K562 (cell line): ENCODE results near the gene C5AR2. TPM values are rescaled to one million over a fixed set of nuclear protein-coding genes. Genes with fewer than 3 reads are reported as not detected.
A peak's percentile ranks its signal among the peaks of the same experiment; 100 is the strongest.

ENCODE experiments used
- ATAC-seq: fragments of 200-7000 bp; cut with Tn5 transposase; 3 replicates; pipeline ENCODE4 v1.9.1; 2020; ENCODE audit warnings: moderate library complexity
- BruUV-seq: library from RNA; stranded (reverse); fragments of 400-500 nt; replicated peaks from 2 replicates; lab custom pipeline; 2021; lab: Mats Ljungman, UMichigan
- CTCF ChIA-PET: fragments of 300-600 bp; formaldehyde crosslinking; extraction: SDS; loops from one replicate; lab custom pipeline; 2021; ENCODE audit warnings: low intra/inter-chr PET ratio; lab: Yijun Ruan, JAX
- POLR2A ChIA-PET: fragments of 300-600, 350-650 bp; sonication (Branson Sonifier 250); formaldehyde crosslinking; extraction: SDS; loops from one replicate; lab custom pipeline; 2021; ENCODE audit warnings: antibody characterized with exemption, inconsistent platforms; lab: Yijun Ruan, JAX
- DNase-seq, 4 experiments: peaks; one replicate each; pipeline versions ENCODE4 v3.0.0 to v3.0.0-alpha.2; 2011 to 2018; ENCODE audit warnings: low spot score in 3 of 4, mixed read lengths in 3 of 4; ENCODE audit errors: extremely low read depth in 1 of 4
- FAIRE-seq: peaks from 2 replicates; lab custom pipeline; 2011; peaks lifted over from hg19 to GRCh38; lab: Jason Lieb, UNC
- H2AFZ ChIP-seq: 2 replicates; pipeline ENCODE4 v1.6.0; 2011; ENCODE audit warnings: low read depth, low read length, control low read depth, inconsistent platforms
- H3K27ac ChIP-seq: fragments of 200-600 bp; 3 replicates; pipeline ENCODE4 v1.8.0; 2011; ENCODE audit warnings: low read depth, mild to moderate bottlenecking, control low read depth, inconsistent platforms, low read length, moderate library complexity, mixed read lengths; ENCODE audit errors: extremely low read depth
- H3K27me3 ChIP-seq, 2 experiments: fragments of 300-600 bp in 1 of 2; 2 replicates in 1 of 2; 3 replicates in 1 of 2; pipeline versions ENCODE4 v1.6.0 to v1.8.0; 2011; ENCODE audit warnings: inconsistent platforms in 2 of 2, low read length in 2 of 2, mild to moderate bottlenecking in 1 of 2, mixed read lengths in 1 of 2, moderate library complexity in 1 of 2; ENCODE audit not compliant: control insufficient read depth in 2 of 2, insufficient read depth in 2 of 2
- H3K36me3 ChIP-seq: fragments of 300-600 bp; 3 replicates; pipeline ENCODE4 v1.8.0; 2011; ENCODE audit warnings: mild to moderate bottlenecking, low read length, inconsistent platforms; ENCODE audit not compliant: control insufficient read depth, insufficient read depth
- H3K4me1 ChIP-seq, 2 experiments: fragments of 200-600 bp in 1 of 2; replicated peaks in 1 of 2; 2 replicates in 1 of 2; 3 replicates in 1 of 2; pipeline versions ENCODE4 v1.5.1 to v1.8.0; 2011; ENCODE audit warnings: inconsistent platforms in 2 of 2, low read length in 2 of 2, mild to moderate bottlenecking in 1 of 2, mixed read lengths in 1 of 2, moderate library complexity in 1 of 2; ENCODE audit not compliant: control insufficient read depth in 2 of 2, insufficient read depth in 2 of 2
- H3K4me2 ChIP-seq: 2 replicates; pipeline ENCODE4 v1.6.1; 2011; ENCODE audit warnings: low read length, control low read depth, inconsistent platforms, mixed read lengths; ENCODE audit not compliant: insufficient read depth
- H3K4me3 ChIP-seq: fragments of 200-600 bp; sonication (generic), shearing (Covaris generic); 2 replicates; pipeline ENCODE4 v1.5.1; 2016; ENCODE audit warnings: control low read depth, inconsistent platforms
- H3K79me2 ChIP-seq: fragments of 200-600 bp; 3 replicates; pipeline ENCODE4 v1.8.0; 2011; ENCODE audit warnings: low read length, inconsistent platforms; ENCODE audit not compliant: control insufficient read depth, insufficient read depth
- H3K9ac ChIP-seq, 2 experiments: 2 replicates each; pipeline versions ENCODE4 v1.6.0 to v1.6.1; 2011; ENCODE audit warnings: low read depth in 2 of 2, low read length in 2 of 2, control low read depth in 1 of 2, inconsistent platforms in 1 of 2, mild to moderate bottlenecking in 1 of 2, mixed read lengths in 1 of 2; ENCODE audit not compliant: insufficient read depth in 1 of 2
- H3K9me1 ChIP-seq: one replicate; pipeline ENCODE4 v1.6.0; 2011; ENCODE audit warnings: inconsistent platforms, mild to moderate bottlenecking, low read length, moderate library complexity; ENCODE audit not compliant: control insufficient read depth, insufficient read depth
- H3K9me3 ChIP-seq: replicated peaks from 2 replicates; pipeline ENCODE4 v1.5.1; 2011; ENCODE audit warnings: low read depth, low read length, inconsistent platforms; ENCODE audit not compliant: control insufficient read depth, insufficient read depth
- H4K20me1 ChIP-seq: replicated peaks from 2 replicates; pipeline ENCODE4 v1.6.1; 2011; ENCODE audit warnings: low read length, inconsistent platforms, mixed read lengths; ENCODE audit not compliant: control insufficient read depth, insufficient read depth
- EHMT2 ChIP-seq: fragments of 450-650 bp; IDR thresholded peaks from 2 replicates; pipeline ENCODE4 v1.6.1; 2018; ENCODE audit warnings: antibody characterized with exemption
- PRDM10 ChIP-seq: fragments of 450-650 bp; IDR thresholded peaks from 2 replicates; pipeline ENCODE4 v1.6.1; 2018; ENCODE audit not compliant: partially characterized antibody
- PTTG1 ChIP-seq: fragments of 450-650 bp; IDR thresholded peaks from 2 replicates; pipeline ENCODE4 v1.6.1; 2016; ENCODE audit warnings: low read depth, mild to moderate bottlenecking, missing genetic modification characterization, missing compliant biosample characterization
- RBBP5 ChIP-seq: fragments of 200-600 bp; sonication (generic); IDR thresholded peaks from 2 replicates; pipeline ENCODE4 v1.6.1; 2012; ENCODE audit warnings: borderline replicate concordance, mild to moderate bottlenecking, low read length, control low read depth, inconsistent platforms; ENCODE audit not compliant: insufficient read depth, poor library complexity, severe bottlenecking
- RBM25 ChIP-seq: fragments of 200-400 bp; formaldehyde crosslinking; IDR thresholded peaks from 2 replicates; pipeline ENCODE4 v1.6.1; 2018; ENCODE audit warnings: low read length, low read depth, moderate library complexity; ENCODE audit not compliant: severe bottlenecking
- ZBTB33 ChIP-seq: sonication (generic); formaldehyde crosslinking; IDR thresholded peaks from 2 replicates; pipeline ENCODE4 v1.8.1; 2023; ENCODE audit warnings: mild to moderate bottlenecking, missing genetic modification reagents
- WGBS: fragments of 100-300 bp; shearing (Covaris generic); methylation state at CpG from one replicate; pipeline ENCODE4 v1.1.6; 2016; ENCODE audit warnings: low coverage, mixed read lengths; ENCODE audit not compliant: insufficient coverage; ENCODE audit errors: missing lambda C conversion rate; 5-methylcytosine and 5-hydroxymethylcytosine counted together
- in situ Hi-C: fragments of 300-500 bp; cut with MboI; formaldehyde crosslinking; loops from 4 replicates; pipeline ENCODE4 v1.15.0; 2018; ENCODE audit warnings: inconsistent platforms, mixed read lengths
- intact Hi-C: fragments of 100-400 bp; cut with micrococcal nuclease; formaldehyde crosslinking; loops from 2 replicates; pipeline ENCODE4 v1.14.2; 2022
- polyA plus RNA-seq, 8 experiments: library from polyadenylated mRNA; depleted of rRNA in 4 of 8; stranded (reverse) in 5 of 8; unstranded in 3 of 8; fragments of >200 nt; fragmentation: Nextera tagmentation in 2 of 8; fragmentation: Illumina TruSeq in 1 of 8; extraction: Ambion mirVana in 2 of 8; extraction: Trizol in 1 of 8; gene quantifications; 2 replicates each; pipeline versions ENCODE4 v1.2.1 to v1.2.3, GENCODE V29; 2011 to 2014; ENCODE audit warnings: inconsistent platforms in 1 of 8, missing spikeins in 1 of 8
- total RNA-seq, 7 experiments: library from RNA; depleted of rRNA in 6 of 7; stranded (reverse); fragments of >200 nt in 6 of 7; fragmentation: Illumina TruSeq in 2 of 7; extraction: Trizol in 2 of 7; gene quantifications; 2 replicates each; pipeline versions ENCODE4 v1.2.1 to v1.2.3, GENCODE V29; 2011 to 2021; ENCODE audit warnings: low replicate concordance in 1 of 7

The C5AR2 gene
- total and polyA plus RNA-seq, 9 of the 15 experiments (the other 6 are each of a cell fraction or from before 2014, with no cell fraction given), result 0.01 to 1.1 (median 0.13) TPM

- Histone ChIP-seq H3K9ac (no peak overlapping the region), H3K27ac (no peak overlapping the region), H3K9me3 (no peaks in the 10 kb centered on the region), H3K9me1 (no peaks in the 10 kb centered on the region), H3K4me3 (no peak overlapping the region), H3K36me3 (peaks cover 67% of the 10 kb centered on the region; the same call in 2 of the 3 replicates), H3K4me1 (peaks cover 7 to 32% of the 10 kb centered on the region in 2 experiments; a peak in 4 of 5 replicates), H3K27me3 (peaks cover 0 to 3% of the 10 kb centered on the region in 2 experiments; a peak in 2 of 5 replicates), H4K20me1 (peaks cover 5% of the 10 kb centered on the region; the same call in 1 of the 2 replicates), H2AFZ (no peak overlapping the region), H3K4me2 (no peak overlapping the region), H3K79me2 (no peaks in the 10 kb centered on the region)
- no peak for ATAC-seq
- in situ Hi-C loops (no loop called here), intact Hi-C loops (no loop called here)
- no peak for FAIRE-seq
- no TSS peak for BruUV-seq
- TF ChIP-seq PRDM10 (peak; percentile 76), EHMT2 (no peak), RBM25 (peak; percentile 76), ZBTB33 (peak; percentile 73; the same call in 1 of the 2 replicates), RBBP5 (no peak), PTTG1 (tag) (no peak)
- ChIA-PET POLR2A (interaction anchor here (1.0 kb wide), 1 partner anchor 9 kb away, joined by 5 read pairs; no protein-coding TSS in a partner anchor), CTCF (no interaction called here)
- no peak for DNase-seq
- 94% methylated on average over 6 of the region's 6 CpGs for WGBS
Observed at GRCh38 chr19:47380559-47380958, 48.6 kb downstream of the C5AR2 start.
